Activated T-cell treated with anti-CD3 and anti-CD28 coated beads, Interleukin-2, amount 50 U/mL, for 4 hours (primary cell): ENCODE results near the gene PIK3IP1. TPM values are rescaled to one million over a fixed set of nuclear protein-coding genes. Genes with fewer than 3 reads are reported as not detected.

Source experiments
- ATAC-seq, 2 donors: fragments of 200-7000 bp; cut with Tn5 transposase; one replicate each; pipeline ENCODE4 v1.10.0; 2021
- DNase-seq: peaks from one replicate; pipeline ENCODE4 v3.0.0-alpha.2; 2020
- H3K27me3 Mint-ChIP-seq: one replicate; pipeline ENCODE4 v1.8.0; 2021; ENCODE audit warnings: low read depth, mixed read lengths
- H3K36me3 Mint-ChIP-seq: one replicate; pipeline ENCODE4 v1.8.0; 2022; ENCODE audit warnings: mixed read lengths; ENCODE audit not compliant: insufficient read depth
- H3K4me1 Mint-ChIP-seq: one replicate; pipeline ENCODE4 v1.8.0; 2021; ENCODE audit warnings: low read depth, mixed read lengths
- H3K4me3 Mint-ChIP-seq: one replicate; pipeline ENCODE4 v1.8.0; 2021; ENCODE audit warnings: mild to moderate bottlenecking, moderate library complexity, mixed read lengths
- H3K9me3 Mint-ChIP-seq: one replicate; pipeline ENCODE4 v1.8.0; 2021; ENCODE audit warnings: mixed read lengths
- total RNA-seq, 3 donors: library from RNA; stranded (reverse); gene quantifications; one replicate each; pipeline ENCODE4 v1.2.1, GENCODE V29; 2021

Gene PIK3IP1
- total RNA-seq, 3 donors from 2014 or later: 7.3 to 8.6 (median 7.9) TPM

- peak overlapping the region; percentile 93 for H3K4me3 Mint-ChIP-seq
- H3K9me3 Mint-ChIP-seq: no peaks in the 10 kb centered on the region
- no peaks in the 10 kb centered on the region for H3K27me3 Mint-ChIP-seq
- no peak for DNase-seq
- peaks cover 77% of the 10 kb centered on the region for H3K4me1 Mint-ChIP-seq
- peaks cover 13% of the 10 kb centered on the region for H3K36me3 Mint-ChIP-seq
- ATAC-seq: no peak
These were observed 630 bp downstream of the PIK3IP1 start for GRCh38 chr22:31291481-31292235.

DNA sequence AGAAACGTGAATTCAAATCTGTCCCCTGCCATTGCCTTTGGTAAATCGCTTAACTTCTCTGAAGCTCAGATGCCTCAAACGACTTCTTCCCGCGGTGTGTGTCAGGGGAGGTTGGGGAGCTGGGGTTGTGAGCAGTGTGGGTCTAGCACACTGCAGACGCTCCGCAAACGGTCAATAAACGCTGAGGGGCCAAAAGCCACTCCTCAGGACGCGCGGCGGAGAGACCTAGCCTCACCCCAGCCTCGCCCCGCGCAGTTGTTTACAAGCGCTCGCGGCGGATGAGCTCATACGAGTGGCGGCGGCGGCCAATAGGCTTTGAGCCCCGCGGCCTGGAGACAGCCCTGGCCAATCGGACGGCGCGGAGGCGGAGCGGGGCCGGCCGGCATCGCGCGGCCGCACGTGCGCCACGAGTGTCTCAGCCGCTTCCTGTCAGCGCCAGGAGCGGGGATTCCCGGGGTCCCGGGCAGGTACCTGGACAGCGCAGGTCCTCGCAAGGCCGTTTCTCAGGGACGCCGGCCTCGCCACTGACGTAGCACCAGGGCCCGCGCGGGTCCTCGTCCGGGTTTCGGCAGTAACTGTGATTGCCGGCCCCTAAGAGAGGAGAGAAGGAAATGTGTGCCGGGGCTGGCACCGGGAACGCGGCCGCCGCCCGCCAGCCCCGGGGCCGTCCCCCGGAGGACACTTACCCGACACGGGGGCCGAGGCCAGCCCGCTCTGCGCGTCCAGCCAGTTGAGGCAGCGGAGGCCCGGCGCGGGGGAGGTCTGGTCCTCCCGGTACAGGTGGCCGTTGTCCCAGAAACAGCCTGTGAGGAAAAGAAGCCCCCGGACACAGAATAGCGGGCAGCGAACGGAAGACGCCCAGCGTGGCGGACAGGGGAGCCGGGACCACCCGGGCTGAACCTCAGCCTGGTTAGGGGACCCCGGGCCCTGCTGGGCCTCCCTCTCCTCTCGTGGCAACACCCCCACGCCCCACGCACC lies 1.5 kb downstream of the PIK3IP1 start:
- Mint-ChIP-seq H3K9me3 (no peaks in the 10 kb centered on the region), H3K4me3 (peak overlapping the region; percentile 93), H3K4me1 (peaks cover 77% of the 10 kb centered on the region), H3K27me3 (no peaks in the 10 kb centered on the region), H3K36me3 (peaks cover 13% of the 10 kb centered on the region)
- DNase-seq: peak; percentile 92
- peak; percentile 84 to 85 for ATAC-seq

DNA sequence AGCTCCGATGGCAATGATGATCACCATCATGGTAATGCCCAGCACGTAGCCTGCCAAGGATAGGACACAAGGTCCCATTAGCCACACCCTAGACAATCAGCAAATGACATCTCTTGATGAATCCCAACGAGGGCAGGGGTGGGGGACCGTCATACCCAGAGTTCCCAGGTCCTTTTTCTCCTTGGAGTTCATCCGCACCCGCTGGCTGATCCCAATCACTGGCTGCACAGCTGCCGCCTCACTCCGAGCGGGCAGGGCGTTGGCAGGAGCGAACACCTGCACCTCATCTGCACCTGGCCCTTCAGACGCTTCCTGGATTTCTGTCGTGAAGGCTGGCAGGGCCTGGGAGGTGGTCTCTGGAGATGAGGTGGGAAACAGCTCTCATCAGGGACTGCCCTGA lies 2.9 kb downstream of the PIK3IP1 start:
- peaks cover 80% of the 10 kb centered on the region for H3K4me1 Mint-ChIP-seq
- H3K27me3 Mint-ChIP-seq: no peaks in the 10 kb centered on the region
- H3K9me3 Mint-ChIP-seq: no peaks in the 10 kb centered on the region
- H3K4me3 Mint-ChIP-seq: peak overlapping the region; percentile 93
- ATAC-seq: no peak
- peaks cover 19% of the 10 kb centered on the region for H3K36me3 Mint-ChIP-seq
- no peak for DNase-seq

- Mint-ChIP-seq H3K4me1 (peaks cover 82% of the 10 kb centered on the region), H3K36me3 (peaks cover 24% of the 10 kb centered on the region), H3K9me3 (no peaks in the 10 kb centered on the region), H3K27me3 (no peaks in the 10 kb centered on the region), H3K4me3 (peak overlapping the region; percentile 93)
- DNase-seq (no peak), ATAC-seq (no peak)
These were observed 3.6 kb downstream of the PIK3IP1 start for GRCh38 chr22:31288496-31289240.

GRCh38 chr22:31287818-31288495 lies 4.3 kb downstream of the PIK3IP1 start:
- ATAC-seq (no peak), DNase-seq (no peak)
- no peaks in the 10 kb centered on the region for H3K9me3 Mint-ChIP-seq
- no peaks in the 10 kb centered on the region for H3K27me3 Mint-ChIP-seq
- H3K36me3 Mint-ChIP-seq: peaks cover 31% of the 10 kb centered on the region
- peak overlapping the region; percentile 64 for H3K4me3 Mint-ChIP-seq
- peaks cover 83% of the 10 kb centered on the region for H3K4me1 Mint-ChIP-seq

DNA sequence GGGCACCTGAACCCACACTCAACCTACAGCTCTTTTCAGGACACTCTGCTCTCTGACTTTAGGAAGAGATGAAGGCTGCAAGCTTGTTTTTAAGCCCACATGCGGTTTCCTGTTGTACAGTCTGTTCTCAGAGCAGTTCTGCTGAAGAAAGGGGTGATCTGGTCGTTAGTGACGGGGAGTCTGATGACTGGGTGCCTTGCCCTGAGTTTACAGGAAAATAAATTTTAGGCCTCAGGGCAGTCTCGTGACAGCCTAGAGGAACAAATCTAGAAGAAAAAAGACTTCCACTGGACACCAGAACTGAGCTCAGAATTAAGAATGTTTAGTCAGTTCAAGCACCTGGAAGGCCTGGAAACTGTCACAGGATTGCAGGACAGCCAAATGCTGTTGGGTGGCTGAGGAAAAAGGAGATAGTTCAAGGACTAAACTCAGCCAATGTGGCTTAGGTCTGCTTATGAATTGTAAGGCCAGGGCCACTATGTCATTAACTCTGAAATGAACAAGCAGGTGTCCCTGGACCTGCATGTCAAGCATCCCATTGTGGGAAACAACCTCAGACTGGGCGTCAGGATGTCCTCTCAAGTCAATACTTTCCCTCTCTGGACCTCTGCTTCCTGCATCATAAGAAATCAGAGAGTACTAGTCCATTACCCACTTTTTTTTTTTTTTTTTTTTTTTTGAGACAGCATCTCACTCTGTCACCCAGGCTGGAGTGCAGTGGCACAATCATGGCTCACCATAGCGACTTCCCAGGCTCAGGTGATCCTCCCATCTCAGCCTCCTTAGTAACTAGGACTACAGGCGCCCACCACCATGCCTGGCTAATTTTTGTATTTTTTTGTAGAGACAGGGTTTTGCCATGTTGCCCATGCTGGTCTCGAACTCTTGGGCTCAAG lies 5.7 kb downstream of the PIK3IP1 start:
- peak overlapping the region; percentile 37 for H3K4me3 Mint-ChIP-seq
- peaks cover 33% of the 10 kb centered on the region for H3K36me3 Mint-ChIP-seq
- no peaks in the 10 kb centered on the region for H3K27me3 Mint-ChIP-seq
- H3K9me3 Mint-ChIP-seq: no peaks in the 10 kb centered on the region
- DNase-seq: peak; percentile 56
- H3K4me1 Mint-ChIP-seq: peaks cover 84% of the 10 kb centered on the region
- peak; percentile 59 to 60 for ATAC-seq

GRCh38 chr22:31284281-31285155 lies 7.8 kb downstream of the PIK3IP1 start:
- no peak overlapping the region for H3K4me3 Mint-ChIP-seq
- H3K4me1 Mint-ChIP-seq: peaks cover 95% of the 10 kb centered on the region
- H3K27me3 Mint-ChIP-seq: no peaks in the 10 kb centered on the region
- no peak for ATAC-seq
- H3K9me3 Mint-ChIP-seq: no peaks in the 10 kb centered on the region
- peaks cover 45% of the 10 kb centered on the region for H3K36me3 Mint-ChIP-seq
- no peak for DNase-seq

GRCh38 chr22:31282748-31283468 lies 9.4 kb downstream of the PIK3IP1 start:
- Mint-ChIP-seq H3K36me3 (peaks cover 42% of the 10 kb centered on the region), H3K4me1 (peaks cover 96% of the 10 kb centered on the region), H3K4me3 (no peak overlapping the region), H3K27me3 (no peaks in the 10 kb centered on the region), H3K9me3 (no peaks in the 10 kb centered on the region)
- ATAC-seq (no peak), DNase-seq (no peak)

DNA sequence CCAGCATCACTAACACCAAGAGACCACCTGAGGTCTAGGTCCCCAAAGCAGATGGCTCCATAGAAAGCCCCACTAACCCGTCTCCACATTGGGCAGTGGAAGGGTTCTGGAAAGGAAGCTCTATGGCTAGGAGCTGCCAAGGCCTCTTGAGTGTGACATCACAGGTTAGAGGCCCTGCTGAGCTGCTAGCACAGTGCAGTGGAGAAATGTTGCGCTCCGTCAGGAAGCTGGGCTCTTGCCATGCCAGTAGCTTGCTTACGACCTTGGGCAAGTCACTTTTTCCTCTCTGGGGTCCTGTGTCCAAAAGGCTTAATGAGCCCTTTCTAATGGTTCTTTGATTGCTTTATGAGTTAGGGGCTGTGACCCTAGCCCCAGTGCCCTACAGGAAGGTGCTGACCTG lies 10.6 kb downstream of the PIK3IP1 start:
- ATAC-seq (no peak), DNase-seq (no peak)
- Mint-ChIP-seq H3K4me1 (peaks cover 95% of the 10 kb centered on the region), H3K36me3 (peaks cover 40% of the 10 kb centered on the region), H3K4me3 (no peak overlapping the region), H3K9me3 (no peaks in the 10 kb centered on the region), H3K27me3 (no peaks in the 10 kb centered on the region)

DNA sequence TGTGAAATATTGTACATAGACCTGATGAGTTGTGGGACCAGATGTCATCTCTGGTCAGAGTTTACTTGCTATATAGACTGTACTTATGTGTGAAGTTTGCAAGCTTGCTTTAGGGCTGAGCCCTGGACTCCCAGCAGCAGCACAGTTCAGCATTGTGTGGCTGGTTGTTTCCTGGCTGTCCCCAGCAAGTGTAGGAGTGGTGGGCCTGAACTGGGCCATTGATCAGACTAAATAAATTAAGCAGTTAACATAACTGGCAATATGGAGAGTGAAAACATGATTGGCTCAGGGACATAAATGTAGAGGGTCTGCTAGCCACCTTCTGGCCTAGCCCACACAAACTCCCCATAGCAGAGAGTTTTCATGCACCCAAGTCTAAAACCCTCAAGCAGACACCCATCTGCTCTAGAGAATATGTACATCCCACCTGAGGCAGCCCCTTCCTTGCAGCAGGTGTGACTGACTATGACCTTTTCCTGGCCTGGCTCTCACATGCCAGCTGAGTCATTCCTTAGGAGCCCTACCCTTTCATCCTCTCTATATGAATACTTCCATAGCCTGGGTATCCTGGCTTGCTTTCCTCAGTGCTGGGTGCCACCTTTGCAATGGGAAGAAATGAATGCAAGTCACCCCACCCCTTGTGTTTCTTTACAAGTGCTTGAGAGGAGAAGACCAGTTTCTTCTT lies 12.3 kb downstream of the PIK3IP1 start:
- peaks cover 90% of the 10 kb centered on the region for H3K4me1 Mint-ChIP-seq
- DNase-seq (no peak), ATAC-seq (no peak)
- no peaks in the 10 kb centered on the region for H3K9me3 Mint-ChIP-seq
- no peaks in the 10 kb centered on the region for H3K27me3 Mint-ChIP-seq
- H3K36me3 Mint-ChIP-seq: peaks cover 39% of the 10 kb centered on the region
- peak overlapping the region; percentile 4 for H3K4me3 Mint-ChIP-seq

GRCh38 chr22:31279327-31279669 lies 13.0 kb downstream of the PIK3IP1 start:
- ATAC-seq (no peak), DNase-seq (no peak)
- no peaks in the 10 kb centered on the region for H3K27me3 Mint-ChIP-seq
- H3K9me3 Mint-ChIP-seq: no peaks in the 10 kb centered on the region
- H3K4me1 Mint-ChIP-seq: peaks cover 88% of the 10 kb centered on the region
- peaks cover 37% of the 10 kb centered on the region for H3K36me3 Mint-ChIP-seq
- no peak overlapping the region for H3K4me3 Mint-ChIP-seq
